PC-3 (cell line): ENCODE data around the gene C1orf116. TPM values are rescaled to one million over a fixed set of nuclear protein-coding genes. Genes with fewer than 3 reads are reported as not detected.

Experiments
- ATAC-seq: fragments of 200-7000 bp; cut with Tn5 transposase; 2 replicates; pipeline ENCODE4 v1.9.1; 2020; ENCODE audit warnings: mild to moderate bottlenecking, moderate library complexity
- BruUV-seq: library from RNA; stranded (reverse); fragments of 400-500 nt; replicated peaks from 2 replicates; lab custom pipeline; 2021; lab: Mats Ljungman, UMichigan
- CTCF ChIA-PET: fragments of 300-600 bp; sonication (Branson Sonifier 250); formaldehyde crosslinking; loops from one replicate; lab custom pipeline; 2022; ENCODE audit warnings: antibody characterized with exemption; lab: Charles Lee
- POLR2A ChIA-PET: fragments of 300-600 bp; sonication (Branson Sonifier 250); formaldehyde crosslinking; loops from one replicate; lab custom pipeline; 2022; ENCODE audit warnings: antibody characterized with exemption; ENCODE audit not compliant: unreplicated experiment; lab: Charles Lee
- DNase-seq: peaks from one replicate; pipeline ENCODE4 v3.0.0-alpha.2; 2015
- H2AFZ ChIP-seq: fragments of 300-600 bp; sonication (generic); 2 replicates; pipeline ENCODE4 v1.6.0; 2016; ENCODE audit warnings: antibody characterized with exemption, low read length
- H3F3A ChIP-seq: fragments of 300-600 bp; sonication (generic); one replicate; pipeline ENCODE4 v1.6.0; 2017; ENCODE audit warnings: antibody characterized with exemption, low read length, control low read depth, mild to moderate bottlenecking; ENCODE audit not compliant: unreplicated experiment
- H3K27ac ChIP-seq: fragments of 300-600 bp; sonication (generic); 2 replicates; pipeline ENCODE4 v1.5.1; 2016; ENCODE audit warnings: mild to moderate bottlenecking, low read length
- H3K27me3 ChIP-seq: fragments of 300-600 bp; sonication (generic); 2 replicates; pipeline ENCODE4 v1.6.1; 2016; ENCODE audit warnings: low read length, mixed read lengths
- H3K36me3 ChIP-seq: fragments of 300-600 bp; sonication (generic); 2 replicates; pipeline ENCODE4 v1.6.1; 2016; ENCODE audit warnings: low read depth, mixed run types, low read length, mixed read lengths
- H3K4me1 ChIP-seq: fragments of 300-600 bp; sonication (generic); 2 replicates; pipeline ENCODE4 v1.5.1; 2016; ENCODE audit warnings: low read length; ENCODE audit not compliant: insufficient read depth
- H3K4me2 ChIP-seq: fragments of 300-600 bp; sonication (generic); 2 replicates; pipeline ENCODE4 v1.6.0; 2016; ENCODE audit warnings: low read length
- H3K4me3 ChIP-seq: fragments of 300-600 bp; sonication (generic); 2 replicates; pipeline ENCODE4 v1.5.1; 2016; ENCODE audit warnings: mild to moderate bottlenecking, low read length, mixed read lengths
- H3K79me2 ChIP-seq: fragments of 300-600 bp; sonication (generic); 2 replicates; pipeline ENCODE4 v1.6.1; 2017; ENCODE audit warnings: low read length, mixed read lengths
- H3K9ac ChIP-seq: fragments of 300-600 bp; sonication (generic); 2 replicates; pipeline ENCODE4 v1.6.0; 2016; ENCODE audit warnings: mild to moderate bottlenecking, low read length
- H3K9me2 ChIP-seq: fragments of 300-600 bp; sonication (generic); replicated peaks from 2 replicates; pipeline ENCODE4 v1.6.1; 2016; ENCODE audit warnings: mixed run types, low read length, mixed read lengths
- H3K9me3 ChIP-seq: fragments of 300-600 bp; sonication (generic); 2 replicates; pipeline ENCODE4 v1.6.1; 2016; ENCODE audit warnings: low read length, mixed read lengths
- H4K20me1 ChIP-seq: fragments of 300-600 bp; sonication (generic); 2 replicates; pipeline ENCODE4 v1.6.1; 2016; ENCODE audit warnings: low read length, mixed read lengths
- EZH2 ChIP-seq: fragments of 300-600 bp; sonication (generic); IDR thresholded peaks from one replicate; pipeline ENCODE4 v1.6.1; 2017; ENCODE audit warnings: antibody characterized with exemption, mild to moderate bottlenecking, low read length; ENCODE audit not compliant: unreplicated experiment
- EZH2phosphoT487 ChIP-seq: fragments of 300-600 bp; sonication (generic); IDR thresholded peaks from 2 replicates; pipeline ENCODE4 v1.6.1; 2018; ENCODE audit warnings: mild to moderate bottlenecking, antibody characterized with exemption, low read length, borderline replicate concordance
- intact Hi-C: fragments of 100-400 bp; cut with micrococcal nuclease; formaldehyde crosslinking; loops from 2 replicates; pipeline ENCODE4 v1.9.0; 2023
- total RNA-seq: library from RNA; depleted of rRNA; stranded (reverse); fragments of >200 nt; gene quantifications from 2 replicates; pipeline ENCODE4 v1.2.3, GENCODE V29; 2014
- TF ChIP-seq, protein P1 (sequence below): fragments of 300-600 bp; sonication (generic); conservative IDR thresholded peaks from 2 replicates; pipeline ENCODE4 v1.5.1; 2017; ENCODE audit warnings: antibody characterized with exemption, low read depth, mild to moderate bottlenecking, low read length

Gene C1orf116
- total RNA-seq, 1 experiment from 2014 or later = 34.9 TPM

DNA sequence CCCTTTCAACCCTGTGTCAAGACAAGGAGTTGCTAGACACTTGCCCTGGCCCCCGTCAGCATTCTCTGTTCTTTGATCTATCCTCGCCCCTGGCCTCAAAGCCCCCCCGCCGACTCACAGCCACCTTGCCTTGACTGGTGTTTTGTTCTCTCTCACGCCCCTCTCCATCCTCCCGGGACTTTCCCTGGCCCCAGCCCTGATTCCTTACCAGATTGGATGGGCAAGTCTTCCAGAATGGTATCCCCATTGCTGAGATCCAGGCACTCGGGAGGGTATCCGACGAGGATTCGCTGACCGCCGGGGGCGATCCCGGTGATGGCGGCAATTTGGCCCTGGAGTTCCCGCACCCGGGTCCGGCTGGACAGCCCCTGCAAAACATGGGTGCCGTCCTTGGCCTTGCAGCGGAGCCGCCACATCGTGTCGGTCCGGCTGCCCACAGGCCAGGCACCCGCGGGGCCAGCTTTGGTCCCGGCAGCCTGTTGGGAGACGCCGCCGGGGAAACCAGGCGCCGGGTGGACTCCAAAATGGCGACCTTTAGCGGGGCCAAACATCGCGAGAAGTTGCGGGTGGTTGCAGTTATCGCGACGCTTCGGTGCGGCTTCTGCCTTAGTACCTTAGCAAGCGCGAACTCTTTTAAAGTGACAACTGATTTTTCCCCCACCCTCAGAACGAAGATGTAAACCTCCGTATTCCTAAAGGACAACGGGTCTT lies 18.1 kb upstream of the C1orf116 start:
- H3K4me3 ChIP-seq = peak overlapping the region; percentile 78
- H3F3A ChIP-seq = peaks cover 14% of the 10 kb centered on the region
- H4K20me1 ChIP-seq = peaks cover 42% of the 10 kb centered on the region
- H3K4me1 ChIP-seq = peaks cover 72% of the 10 kb centered on the region
- H3K79me2 ChIP-seq = peaks cover 83% of the 10 kb centered on the region
- H3K36me3 ChIP-seq = peaks cover 40% of the 10 kb centered on the region
- ATAC-seq (peak; percentile 42), DNase-seq (peak; percentile 99)
- intact Hi-C loops = loop anchor here (1.0 to 10.0 kb wide), 5 partner anchors 18 to 416 kb away; partner anchors contain the start of genes C1orf116, DYRK3 and MAPKAPK2
- TF ChIP-seq EZH2phosphoT487 (no peak), EZH2 (no peak)
- TF ChIP-seq, protein P1, sequence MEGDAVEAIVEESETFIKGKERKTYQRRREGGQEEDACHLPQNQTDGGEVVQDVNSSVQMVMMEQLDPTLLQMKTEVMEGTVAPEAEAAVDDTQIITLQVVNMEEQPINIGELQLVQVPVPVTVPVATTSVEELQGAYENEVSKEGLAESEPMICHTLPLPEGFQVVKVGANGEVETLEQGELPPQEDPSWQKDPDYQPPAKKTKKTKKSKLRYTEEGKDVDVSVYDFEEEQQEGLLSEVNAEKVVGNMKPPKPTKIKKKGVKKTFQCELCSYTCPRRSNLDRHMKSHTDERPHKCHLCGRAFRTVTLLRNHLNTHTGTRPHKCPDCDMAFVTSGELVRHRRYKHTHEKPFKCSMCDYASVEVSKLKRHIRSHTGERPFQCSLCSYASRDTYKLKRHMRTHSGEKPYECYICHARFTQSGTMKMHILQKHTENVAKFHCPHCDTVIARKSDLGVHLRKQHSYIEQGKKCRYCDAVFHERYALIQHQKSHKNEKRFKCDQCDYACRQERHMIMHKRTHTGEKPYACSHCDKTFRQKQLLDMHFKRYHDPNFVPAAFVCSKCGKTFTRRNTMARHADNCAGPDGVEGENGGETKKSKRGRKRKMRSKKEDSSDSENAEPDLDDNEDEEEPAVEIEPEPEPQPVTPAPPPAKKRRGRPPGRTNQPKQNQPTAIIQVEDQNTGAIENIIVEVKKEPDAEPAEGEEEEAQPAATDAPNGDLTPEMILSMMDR = no peak
- CTCF ChIA-PET = interaction anchor here (1.5 kb wide), 1 partner anchor 24 kb away, joined by 6 read pairs; no protein-coding TSS in a partner anchor
- BruUV-seq = no TSS peak
- H3K9ac ChIP-seq = peak overlapping the region; percentile 95
- POLR2A ChIA-PET = interaction anchor here (1.7 kb wide), 1 partner anchor 18 kb away, joined by 11 read pairs; the partner anchor contains the start of gene C1orf116
- peak overlapping the region; percentile 95 for H3K27ac ChIP-seq
- H3K9me2 ChIP-seq = no peaks in the 10 kb centered on the region
- no peaks in the 10 kb centered on the region for H3K27me3 ChIP-seq
- H3K9me3 ChIP-seq = no peaks in the 10 kb centered on the region
- H3K4me2 ChIP-seq = peak overlapping the region; percentile 89
- H2AFZ ChIP-seq = peak overlapping the region; percentile 88

DNA sequence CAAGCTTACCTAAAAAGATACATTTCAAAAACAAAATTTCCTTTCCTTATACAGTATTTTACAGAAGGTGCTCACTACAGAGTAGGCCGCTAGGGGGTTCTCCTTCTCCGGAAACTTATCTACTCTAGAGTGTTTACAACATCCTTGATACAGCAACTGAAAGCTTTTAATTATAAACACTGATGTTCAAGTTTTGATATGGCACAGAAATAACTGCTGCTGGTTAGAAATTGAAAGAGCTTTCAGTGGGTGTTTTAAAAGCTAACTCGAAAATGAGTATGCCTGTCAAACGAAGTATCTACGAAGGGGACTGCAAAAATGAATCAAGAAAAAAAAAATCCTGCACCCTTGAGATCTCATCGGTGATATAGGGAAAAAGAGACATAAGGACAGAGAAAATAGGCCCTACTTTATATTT lies 17.4 kb upstream of the C1orf116 start:
- H3K4me1 ChIP-seq = peaks cover 76% of the 10 kb centered on the region
- ChIA-PET CTCF (interaction anchor here (1.0 to 1.5 kb wide), 2 partner anchors 18 to 23 kb away, joined by 3 to 6 read pairs; partner anchors contain the start of gene C1orf116), POLR2A (interaction anchor here (0.6 to 1.7 kb wide), 3 partner anchors 15 to 26 kb away, joined by 7 to 11 read pairs (median 10); partner anchors contain the start of gene C1orf116)
- H3K9me3 ChIP-seq = no peaks in the 10 kb centered on the region
- peaks cover 14% of the 10 kb centered on the region for H3F3A ChIP-seq
- peak overlapping the region; percentile 95 for H3K27ac ChIP-seq
- no peak overlapping the region for H2AFZ ChIP-seq
- ATAC-seq (no peak), DNase-seq (peak; percentile 82)
- no TSS peak for BruUV-seq
- H3K4me2 ChIP-seq = peak overlapping the region; percentile 89
- H3K79me2 ChIP-seq = peaks cover 86% of the 10 kb centered on the region
- H3K36me3 ChIP-seq = peaks cover 47% of the 10 kb centered on the region
- no peaks in the 10 kb centered on the region for H3K9me2 ChIP-seq
- peak overlapping the region; percentile 95 for H3K9ac ChIP-seq
- TF ChIP-seq, protein P1 = peak; percentile 99
- no peak for TF ChIP-seq EZH2
- no peaks in the 10 kb centered on the region for H3K27me3 ChIP-seq
- peaks cover 49% of the 10 kb centered on the region for H4K20me1 ChIP-seq
- intact Hi-C loops = loop anchor here (2.0 to 10.0 kb wide), 3 partner anchors 67 to 415 kb away; partner anchors contain the start of genes DYRK3 and MAPKAPK2
- H3K4me3 ChIP-seq = peak overlapping the region; percentile 78
